GM18909 (cell line): ENCODE measurements around the gene BEX2.

Source experiments
- ATAC-seq: cut with Tn5 transposase; IDR thresholded peaks from one replicate; pipeline ENCODE4 v1.9.1; 2021; ENCODE audit warnings: mild to moderate bottlenecking; ENCODE audit not compliant: unreplicated experiment, poor library complexity

BEX2 gene

DNA sequence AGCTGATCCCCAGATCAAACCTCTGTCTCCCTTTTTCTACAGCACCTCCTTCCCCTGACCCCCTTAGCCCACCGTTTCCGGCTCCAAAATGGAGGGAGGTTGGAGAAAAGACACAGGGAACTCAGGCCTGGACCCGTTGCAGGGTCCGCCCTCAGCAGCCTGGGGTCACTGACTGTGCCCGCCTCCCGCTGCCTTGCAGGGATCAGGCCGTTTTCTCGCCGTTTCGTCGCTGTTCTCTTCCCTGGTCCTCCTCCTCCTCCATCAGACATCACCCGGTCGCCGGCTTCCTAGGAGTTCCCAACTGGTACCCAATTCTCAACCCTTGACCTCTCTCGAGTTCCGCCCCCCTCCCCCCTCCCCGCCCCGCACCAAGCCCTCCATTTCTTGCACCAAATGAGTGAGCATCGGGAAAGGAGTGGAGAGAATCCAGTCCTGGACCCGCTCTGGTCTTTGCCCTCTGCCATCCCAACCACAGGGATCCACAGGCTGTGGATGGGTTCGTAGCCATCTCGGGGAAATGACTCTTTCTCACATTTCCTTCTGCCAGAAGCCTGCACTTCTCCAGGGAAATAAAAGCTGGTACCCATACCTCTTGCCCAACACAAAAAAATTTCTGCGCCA, 34.7 kb downstream of the BEX2 start:
- no peak for ATAC-seq

DNA sequence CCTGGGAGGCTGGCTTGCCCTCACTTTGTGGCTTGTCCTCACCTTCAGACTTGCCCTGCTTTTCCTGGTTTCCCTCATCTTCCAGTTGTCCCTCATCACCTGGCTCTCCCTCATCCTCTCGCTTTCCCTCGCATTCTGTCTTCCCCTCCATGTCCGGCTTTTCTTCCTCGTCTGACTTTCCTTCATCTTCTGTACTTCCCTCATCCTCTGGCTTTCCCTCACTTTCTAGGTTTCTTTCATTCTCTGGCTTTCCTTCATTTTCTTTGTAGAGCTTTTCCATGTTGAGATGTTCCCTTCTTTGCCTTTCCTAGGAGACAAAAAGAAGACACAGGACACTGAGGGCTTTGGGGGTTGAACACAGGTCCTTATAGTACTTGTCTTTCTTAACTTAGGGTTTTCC, 36.5 kb downstream of the BEX2 start:
- ATAC-seq, result no peak
